ENCODE results near the gene MBP.

MBP gene

GRCh38 chr18:77141401-77142118 lies 9.0 kb upstream of the MBP start:
- POLR2A ChIA-PET = no interaction called here
- H3K4me3 ChIP-seq (ENCODE audit: low read depth, low read length) = no peak overlapping the region
- DNase-seq (ENCODE audit: low read depth, low spot score) = no peak
- TF ChIP-seq, protein P1, sequence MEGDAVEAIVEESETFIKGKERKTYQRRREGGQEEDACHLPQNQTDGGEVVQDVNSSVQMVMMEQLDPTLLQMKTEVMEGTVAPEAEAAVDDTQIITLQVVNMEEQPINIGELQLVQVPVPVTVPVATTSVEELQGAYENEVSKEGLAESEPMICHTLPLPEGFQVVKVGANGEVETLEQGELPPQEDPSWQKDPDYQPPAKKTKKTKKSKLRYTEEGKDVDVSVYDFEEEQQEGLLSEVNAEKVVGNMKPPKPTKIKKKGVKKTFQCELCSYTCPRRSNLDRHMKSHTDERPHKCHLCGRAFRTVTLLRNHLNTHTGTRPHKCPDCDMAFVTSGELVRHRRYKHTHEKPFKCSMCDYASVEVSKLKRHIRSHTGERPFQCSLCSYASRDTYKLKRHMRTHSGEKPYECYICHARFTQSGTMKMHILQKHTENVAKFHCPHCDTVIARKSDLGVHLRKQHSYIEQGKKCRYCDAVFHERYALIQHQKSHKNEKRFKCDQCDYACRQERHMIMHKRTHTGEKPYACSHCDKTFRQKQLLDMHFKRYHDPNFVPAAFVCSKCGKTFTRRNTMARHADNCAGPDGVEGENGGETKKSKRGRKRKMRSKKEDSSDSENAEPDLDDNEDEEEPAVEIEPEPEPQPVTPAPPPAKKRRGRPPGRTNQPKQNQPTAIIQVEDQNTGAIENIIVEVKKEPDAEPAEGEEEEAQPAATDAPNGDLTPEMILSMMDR (IDR thresholded peaks at IDR 0.05; ENCODE audit: insufficient read depth, low read length, missing control alignments) = no peak
- CTCF ChIA-PET = no interaction called here

DNA sequence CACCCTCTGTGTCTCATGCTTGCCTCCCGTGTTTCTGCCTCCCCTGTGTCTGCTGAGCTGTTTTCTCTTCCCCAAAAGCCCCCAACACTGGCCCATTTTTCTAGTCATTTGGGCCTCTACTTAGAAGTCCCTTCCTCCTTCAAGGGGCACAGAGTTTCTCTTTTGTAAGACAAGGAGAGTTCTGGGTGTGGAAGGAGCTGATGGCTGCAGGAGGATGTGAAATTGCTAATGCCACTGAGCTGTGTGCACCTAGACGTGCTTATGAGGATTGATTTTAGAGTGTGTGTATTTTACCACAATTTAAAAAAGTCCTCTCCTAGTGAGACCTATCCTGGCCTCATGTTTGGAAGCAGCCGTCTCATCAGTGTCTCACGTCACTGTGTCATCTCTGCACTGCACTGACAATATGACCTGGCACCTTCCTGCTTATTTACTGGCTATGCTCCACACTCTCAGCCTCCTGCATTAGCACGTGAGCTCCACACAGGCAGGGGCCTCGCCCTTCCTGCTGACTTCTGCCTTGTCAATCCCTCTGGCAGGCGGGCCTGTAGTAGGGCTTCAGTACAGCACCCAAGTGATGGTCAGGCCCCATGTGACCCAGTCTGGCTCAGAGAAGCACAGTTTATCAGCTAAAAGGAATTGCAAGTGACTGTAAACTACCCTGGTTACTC lies 8.0 kb upstream of the MBP start:
- TF ChIP-seq, protein P1 (IDR thresholded peaks at IDR 0.05; ENCODE audit: insufficient read depth, low read length, missing control alignments) = no peak
- ChIA-PET POLR2A (no interaction called here), CTCF (no interaction called here)
- no peak overlapping the region for H3K4me3 ChIP-seq (ENCODE audit: low read depth, low read length)
- no peak for DNase-seq (ENCODE audit: low read depth, low spot score)

DNA sequence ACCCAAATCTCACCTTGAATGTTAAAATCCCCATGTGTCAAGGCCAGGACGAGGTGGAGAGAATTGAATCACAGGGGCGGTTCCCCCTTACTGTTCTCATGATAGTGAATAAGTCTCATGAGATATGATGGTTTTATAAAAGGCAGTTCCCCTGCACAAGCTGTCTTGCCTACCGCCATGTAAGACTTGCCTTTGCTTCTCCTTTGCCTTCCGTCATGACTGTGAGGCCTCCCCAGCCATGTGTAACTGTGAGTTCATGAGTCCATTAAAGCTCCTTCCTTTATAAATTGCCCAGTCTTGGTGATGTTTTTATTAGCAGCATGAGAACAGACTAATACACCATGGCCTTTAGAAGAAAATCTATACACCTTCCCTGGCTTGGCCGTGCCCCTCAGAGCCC lies 7.4 kb upstream of the MBP start:
- ChIA-PET POLR2A (no interaction called here), CTCF (no interaction called here)
- H3K4me3 ChIP-seq (ENCODE audit: low read depth, low read length) = no peak overlapping the region
- no peak for DNase-seq (ENCODE audit: low read depth, low spot score)
- TF ChIP-seq, protein P1 (IDR thresholded peaks at IDR 0.05; ENCODE audit: insufficient read depth, low read length, missing control alignments) = no peak

DNA sequence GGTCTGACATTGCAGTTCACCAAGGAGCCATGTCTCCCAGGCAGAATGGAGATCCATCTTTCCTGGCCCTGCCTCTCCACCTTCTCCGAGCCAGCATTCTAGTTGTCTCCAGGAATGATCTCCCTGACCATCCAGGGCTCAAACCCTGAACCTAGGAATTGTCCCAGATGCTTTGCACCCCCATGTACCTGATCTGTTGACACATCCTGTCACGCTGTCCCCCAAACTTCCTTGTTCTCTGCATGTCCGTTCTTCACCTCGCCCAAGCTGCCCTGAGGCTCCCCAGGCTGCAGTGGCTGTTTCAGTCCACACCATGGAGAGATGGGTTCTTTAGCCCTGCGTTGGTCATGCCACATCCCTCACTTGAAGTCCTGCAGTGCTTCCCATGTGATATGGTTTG lies 7.0 kb upstream of the MBP start:
- ChIA-PET POLR2A (no interaction called here), CTCF (no interaction called here)
- TF ChIP-seq, protein P1 (IDR thresholded peaks at IDR 0.05; ENCODE audit: insufficient read depth, low read length, missing control alignments) = no peak
- H3K4me3 ChIP-seq (ENCODE audit: low read depth, low read length) = no peak overlapping the region
- no peak for DNase-seq (ENCODE audit: low read depth, low spot score)

GRCh38 chr18:77138270-77138669 lies 5.7 kb upstream of the MBP start:
- ChIA-PET POLR2A (no interaction called here), CTCF (interaction anchor here (0.8 to 0.9 kb wide), 3 partner anchors 8 to 155 kb away, joined by 3 read pairs; no protein-coding TSS in a partner anchor)
- H3K4me3 ChIP-seq (ENCODE audit: low read depth, low read length) = no peak overlapping the region
- DNase-seq (ENCODE audit: low read depth, low spot score) = no peak
- TF ChIP-seq, protein P1 (IDR thresholded peaks at IDR 0.05; ENCODE audit: insufficient read depth, low read length, missing control alignments) = no peak

DNA sequence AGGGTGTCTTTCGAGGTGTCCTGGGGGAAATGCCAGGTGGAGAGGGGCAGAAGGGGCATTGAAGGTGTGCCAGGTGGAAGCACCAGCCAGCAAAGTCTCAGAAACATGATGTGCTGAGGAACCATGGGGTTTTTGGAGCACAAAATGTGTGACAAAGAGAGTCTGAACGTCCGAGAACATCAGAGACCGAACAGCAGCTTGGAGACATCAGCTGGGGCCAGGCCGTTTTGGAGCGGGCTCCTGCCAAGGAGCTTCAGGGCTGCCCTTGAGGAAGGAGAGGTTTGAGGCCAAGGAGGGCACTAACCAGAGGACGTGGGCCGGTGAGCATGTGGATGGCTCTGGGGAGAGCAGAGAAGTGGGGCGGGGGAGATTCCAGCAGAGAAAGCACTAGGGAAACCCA lies 5.3 kb upstream of the MBP start:
- DNase-seq (ENCODE audit: low read depth, low spot score) = no peak
- CTCF ChIA-PET = interaction anchor here (0.8 to 0.9 kb wide), 2 partner anchors 8 to 154 kb away, joined by 3 read pairs; no protein-coding TSS in a partner anchor
- POLR2A ChIA-PET = no interaction called here
- TF ChIP-seq, protein P1 (IDR thresholded peaks at IDR 0.05; ENCODE audit: insufficient read depth, low read length, missing control alignments) = no peak
- no peak overlapping the region for H3K4me3 ChIP-seq (ENCODE audit: low read depth, low read length)

Data from AG04449 (cell line).